ENCODE results near the gene STX18.

The STX18 gene

GRCh38 chr4:4411906-4412305 lies 129.9 kb downstream of the STX18 start:
- Histone ChIP-seq H3K36me3 (ENCODE audit: control insufficient read depth in 4 of 4, insufficient read depth in 4 of 4, low read length in 3 of 4) (peaks cover 0 to 9% (median 5%) of the 10 kb centered on the region in 4 experiments), H3K4me3 (ENCODE audit: control insufficient read depth in 1 of 7, extremely low read depth in 1 of 7, insufficient read depth in 4 of 7, low read depth in 2 of 7, low read length in 6 of 7) (no peak overlapping the region), H3K27ac (ENCODE audit: insufficient read depth in 1 of 2, low read depth in 1 of 2, low read length in 2 of 2, poor library complexity in 1 of 2, severe bottlenecking in 2 of 2) (no peak overlapping the region), H3K4me1 (ENCODE audit: control extremely low read depth in 1 of 4, control insufficient read depth in 4 of 4, insufficient read depth in 4 of 4, low read length in 3 of 4) (no peaks in the 10 kb centered on the region), H3K9me3 (ENCODE audit: control extremely low read depth in 1 of 5, control insufficient read depth in 4 of 5, insufficient read depth in 2 of 5, low read depth in 1 of 5, low read length in 4 of 5) (peaks cover 0 to 8% (median 0%) of the 10 kb centered on the region in 5 experiments), H3K27me3 (replicated peaks in 2 of 5; ENCODE audit: control insufficient read depth in 4 of 5, insufficient read depth in 5 of 5, low read length in 4 of 5) (peaks cover 0 to 18% (median 0%) of the 10 kb centered on the region in 5 experiments)
- DNase-seq, result no peak
- ChIA-PET CTCF (no interaction called here), POLR2A (no interaction called here)
- WGBS (ENCODE audit: insufficient coverage), result 100% methylated on average over 7 of the region's 15 CpGs

GRCh38 chr4:4410271-4410670 lies 131.6 kb downstream of the STX18 start:
- 96% methylated on average over 15 of the region's 15 CpGs for WGBS (ENCODE audit: insufficient coverage)
- Histone ChIP-seq H3K4me3 (ENCODE audit: control insufficient read depth in 1 of 7, extremely low read depth in 1 of 7, insufficient read depth in 4 of 7, low read depth in 2 of 7, low read length in 6 of 7) (no peak overlapping the region), H3K4me1 (ENCODE audit: control extremely low read depth in 1 of 4, control insufficient read depth in 4 of 4, insufficient read depth in 4 of 4, low read length in 3 of 4) (no peaks in the 10 kb centered on the region), H3K27me3 (replicated peaks in 2 of 5; ENCODE audit: control insufficient read depth in 4 of 5, insufficient read depth in 5 of 5, low read length in 4 of 5) (peaks cover 0 to 25% (median 0%) of the 10 kb centered on the region in 5 experiments), H3K9me3 (ENCODE audit: control extremely low read depth in 1 of 5, control insufficient read depth in 4 of 5, insufficient read depth in 2 of 5, low read depth in 1 of 5, low read length in 4 of 5) (no peaks in the 10 kb centered on the region), H3K36me3 (ENCODE audit: control insufficient read depth in 4 of 4, insufficient read depth in 4 of 4, low read length in 3 of 4) (peaks cover 0 to under 1% (median 0%) of the 10 kb centered on the region in 4 experiments), H3K27ac (ENCODE audit: insufficient read depth in 1 of 2, low read depth in 1 of 2, low read length in 2 of 2, poor library complexity in 1 of 2, severe bottlenecking in 2 of 2) (no peak overlapping the region)
- no peak for DNase-seq
- CTCF ChIA-PET, result no interaction called here
- POLR2A ChIA-PET, result no interaction called here

GRCh38 chr4:4409416-4410115 lies 132.3 kb downstream of the STX18 start:
- no peak overlapping the region for H3K27ac ChIP-seq (ENCODE audit: insufficient read depth in 1 of 2, low read depth in 1 of 2, low read length in 2 of 2, poor library complexity in 1 of 2, severe bottlenecking in 2 of 2)
- H3K4me1 ChIP-seq (ENCODE audit: control extremely low read depth in 1 of 4, control insufficient read depth in 4 of 4, insufficient read depth in 4 of 4, low read length in 3 of 4), result no peaks in the 10 kb centered on the region
- no peak overlapping the region for H3K4me3 ChIP-seq (ENCODE audit: control insufficient read depth in 1 of 7, extremely low read depth in 1 of 7, insufficient read depth in 4 of 7, low read depth in 2 of 7, low read length in 6 of 7)
- no peaks in the 10 kb centered on the region for H3K36me3 ChIP-seq (ENCODE audit: control insufficient read depth in 4 of 4, insufficient read depth in 4 of 4, low read length in 3 of 4)
- H3K9me3 ChIP-seq (ENCODE audit: control extremely low read depth in 1 of 5, control insufficient read depth in 4 of 5, insufficient read depth in 2 of 5, low read depth in 1 of 5, low read length in 4 of 5), result no peaks in the 10 kb centered on the region
- no peak for DNase-seq
- peaks cover 0 to 29% (median 0%) of the 10 kb centered on the region in 5 experiments for H3K27me3 ChIP-seq (replicated peaks in 2 of 5; ENCODE audit: control insufficient read depth in 4 of 5, insufficient read depth in 5 of 5, low read length in 4 of 5)
- WGBS (ENCODE audit: insufficient coverage), result 90% methylated on average over 23 of the region's 23 CpGs
- CTCF ChIA-PET, result no interaction called here
- POLR2A ChIA-PET, result no interaction called here

- CTCF ChIA-PET, result no interaction called here
- 85% methylated on average over 21 of the region's 23 CpGs for WGBS (ENCODE audit: insufficient coverage)
Measured at GRCh38 chr4:4408576-4409335, 133.1 kb downstream of the STX18 start.

GRCh38 chr4:4408132-4408523 lies 133.7 kb downstream of the STX18 start:
- H3K27me3 ChIP-seq (replicated peaks in 2 of 5; ENCODE audit: control insufficient read depth in 4 of 5, insufficient read depth in 5 of 5, low read length in 4 of 5), result peaks cover 0 to 31% (median 0%) of the 10 kb centered on the region in 5 experiments
- POLR2A ChIA-PET, result no interaction called here
- CTCF ChIA-PET, result no interaction called here

More at GRCh38 chr4:4408576-4409335, 133.1 kb downstream of the STX18 start:
- Histone ChIP-seq H3K36me3 (ENCODE audit: control insufficient read depth in 4 of 4, insufficient read depth in 4 of 4, low read length in 3 of 4) (no peaks in the 10 kb centered on the region), H3K4me1 (ENCODE audit: control extremely low read depth in 1 of 4, control insufficient read depth in 4 of 4, insufficient read depth in 4 of 4, low read length in 3 of 4) (no peaks in the 10 kb centered on the region), H3K27ac (ENCODE audit: insufficient read depth in 1 of 2, low read depth in 1 of 2, low read length in 2 of 2, poor library complexity in 1 of 2, severe bottlenecking in 2 of 2) (no peak overlapping the region), H3K27me3 (replicated peaks in 2 of 5; ENCODE audit: control insufficient read depth in 4 of 5, insufficient read depth in 5 of 5, low read length in 4 of 5) (peaks cover 0 to 31% (median 0%) of the 10 kb centered on the region in 5 experiments), H3K9me3 (ENCODE audit: control extremely low read depth in 1 of 5, control insufficient read depth in 4 of 5, insufficient read depth in 2 of 5, low read depth in 1 of 5, low read length in 4 of 5) (no peaks in the 10 kb centered on the region), H3K4me3 (ENCODE audit: control insufficient read depth in 1 of 7, extremely low read depth in 1 of 7, insufficient read depth in 4 of 7, low read depth in 2 of 7, low read length in 6 of 7) (no peak overlapping the region)
- DNase-seq, result no peak
- POLR2A ChIA-PET, result no interaction called here

GRCh38 chr4:4407299-4408131 lies 134.3 kb downstream of the STX18 start:
- H3K36me3 ChIP-seq (ENCODE audit: control insufficient read depth in 4 of 4, insufficient read depth in 4 of 4, low read length in 3 of 4), result no peaks in the 10 kb centered on the region
- peaks cover 0 to 31% (median 0%) of the 10 kb centered on the region in 5 experiments for H3K27me3 ChIP-seq (replicated peaks in 2 of 5; ENCODE audit: control insufficient read depth in 4 of 5, insufficient read depth in 5 of 5, low read length in 4 of 5)
- no peak overlapping the region for H3K27ac ChIP-seq (ENCODE audit: insufficient read depth in 1 of 2, low read depth in 1 of 2, low read length in 2 of 2, poor library complexity in 1 of 2, severe bottlenecking in 2 of 2)
- H3K4me1 ChIP-seq (ENCODE audit: control extremely low read depth in 1 of 4, control insufficient read depth in 4 of 4, insufficient read depth in 4 of 4, low read length in 3 of 4), result no peaks in the 10 kb centered on the region
- POLR2A ChIA-PET, result no interaction called here
- no peaks in the 10 kb centered on the region for H3K9me3 ChIP-seq (ENCODE audit: control extremely low read depth in 1 of 5, control insufficient read depth in 4 of 5, insufficient read depth in 2 of 5, low read depth in 1 of 5, low read length in 4 of 5)
- CTCF ChIA-PET, result no interaction called here
- DNase-seq, result no peak
- H3K4me3 ChIP-seq (ENCODE audit: control insufficient read depth in 1 of 7, extremely low read depth in 1 of 7, insufficient read depth in 4 of 7, low read depth in 2 of 7, low read length in 6 of 7), result no peak overlapping the region
- WGBS (ENCODE audit: insufficient coverage), result 86% methylated on average over 17 of the region's 19 CpGs

More at GRCh38 chr4:4408132-4408523, 133.7 kb downstream of the STX18 start:
- Histone ChIP-seq H3K9me3 (ENCODE audit: control extremely low read depth in 1 of 5, control insufficient read depth in 4 of 5, insufficient read depth in 2 of 5, low read depth in 1 of 5, low read length in 4 of 5) (no peaks in the 10 kb centered on the region), H3K4me1 (ENCODE audit: control extremely low read depth in 1 of 4, control insufficient read depth in 4 of 4, insufficient read depth in 4 of 4, low read length in 3 of 4) (no peaks in the 10 kb centered on the region), H3K27ac (ENCODE audit: insufficient read depth in 1 of 2, low read depth in 1 of 2, low read length in 2 of 2, poor library complexity in 1 of 2, severe bottlenecking in 2 of 2) (no peak overlapping the region), H3K36me3 (ENCODE audit: control insufficient read depth in 4 of 4, insufficient read depth in 4 of 4, low read length in 3 of 4) (no peaks in the 10 kb centered on the region), H3K4me3 (ENCODE audit: control insufficient read depth in 1 of 7, extremely low read depth in 1 of 7, insufficient read depth in 4 of 7, low read depth in 2 of 7, low read length in 6 of 7) (no peak overlapping the region)
- no peak for DNase-seq
- WGBS (ENCODE audit: insufficient coverage), result 79% methylated on average over 13 of the region's 13 CpGs
